Measurements from ENCODE around the gene NAALADL2.
"Not testable (repeated sequence)": the region's sequence is repeated elsewhere in the genome, so short reads cannot be mapped to it uniquely, and the experiment has no call there.

The NAALADL2 gene

DNA sequence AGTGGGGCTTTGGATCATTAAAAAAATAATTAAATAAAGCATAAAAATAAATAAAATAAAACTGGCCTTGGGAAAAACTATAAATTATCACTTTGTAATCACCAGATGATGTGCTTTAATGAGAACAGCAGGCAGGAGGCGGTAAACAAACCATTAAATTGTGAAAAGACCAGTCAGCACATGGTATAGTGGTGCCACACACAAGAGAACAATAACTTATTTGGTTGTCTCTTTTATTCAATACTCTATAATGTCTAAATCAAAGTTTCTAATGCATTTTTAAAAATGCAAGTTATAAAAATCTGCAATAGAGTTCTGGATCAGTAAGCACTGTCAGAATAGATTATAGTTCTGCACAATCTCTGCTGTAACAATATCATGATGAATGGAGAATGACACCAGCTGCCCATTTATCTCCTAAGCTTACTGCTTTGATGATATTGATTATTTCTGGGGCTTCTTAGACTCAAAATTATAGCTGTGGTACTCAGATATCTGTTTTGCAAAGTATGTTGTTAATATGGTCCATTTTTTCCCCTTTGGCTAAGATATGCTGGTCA, 259.3 kb downstream of the NAALADL2 start:
- ChIA-PET CTCF (no interaction called here), POLR2A (no interaction called here)
- no peak for TF ChIP-seq CTCF (IDR thresholded peaks at IDR 0.05; ENCODE audit: control extremely low read depth, extremely low read depth, low read depth, missing control alignments)
- DNase-seq (ENCODE audit: extremely low spot score), result no peak

- DNase-seq (ENCODE audit: extremely low spot score), result no peak
- no peak for TF ChIP-seq CTCF (IDR thresholded peaks at IDR 0.05; ENCODE audit: control extremely low read depth, extremely low read depth, low read depth, missing control alignments)
- ChIA-PET CTCF (no interaction called here), POLR2A (no interaction called here)
Measured at GRCh38 chr3:175121225-175121624, 262.1 kb downstream of the NAALADL2 start.

- no peak for DNase-seq (ENCODE audit: extremely low spot score)
- no peak for TF ChIP-seq CTCF (IDR thresholded peaks at IDR 0.05; ENCODE audit: control extremely low read depth, extremely low read depth, low read depth, missing control alignments)
- ChIA-PET CTCF (no interaction called here), POLR2A (no interaction called here)
Measured at GRCh38 chr3:175127075-175127662, 268.0 kb downstream of the NAALADL2 start.

DNA sequence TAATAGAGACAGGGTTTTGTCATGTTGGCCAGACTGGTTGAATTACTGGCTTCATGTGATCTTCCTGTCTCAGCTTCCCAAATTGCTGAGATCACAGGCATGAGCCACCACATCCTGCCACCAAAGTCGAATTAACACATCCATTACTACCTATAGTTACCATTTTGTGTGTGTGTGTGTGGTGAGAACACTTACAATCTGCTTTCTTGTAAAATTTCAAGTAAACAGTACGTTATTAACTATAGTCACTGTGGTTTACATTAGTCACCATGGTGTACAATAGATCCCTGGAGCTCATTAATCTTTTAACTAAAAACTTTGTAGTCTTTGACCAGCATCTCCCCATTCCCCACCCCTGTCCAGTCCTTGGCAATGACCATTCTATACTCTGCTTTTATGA, 270.0 kb downstream of the NAALADL2 start:
- no peak for DNase-seq (ENCODE audit: extremely low spot score)
- ChIA-PET CTCF (no interaction called here), POLR2A (no interaction called here)
- TF ChIP-seq CTCF (IDR thresholded peaks at IDR 0.05; ENCODE audit: control extremely low read depth, extremely low read depth, low read depth, missing control alignments), result no peak

DNA sequence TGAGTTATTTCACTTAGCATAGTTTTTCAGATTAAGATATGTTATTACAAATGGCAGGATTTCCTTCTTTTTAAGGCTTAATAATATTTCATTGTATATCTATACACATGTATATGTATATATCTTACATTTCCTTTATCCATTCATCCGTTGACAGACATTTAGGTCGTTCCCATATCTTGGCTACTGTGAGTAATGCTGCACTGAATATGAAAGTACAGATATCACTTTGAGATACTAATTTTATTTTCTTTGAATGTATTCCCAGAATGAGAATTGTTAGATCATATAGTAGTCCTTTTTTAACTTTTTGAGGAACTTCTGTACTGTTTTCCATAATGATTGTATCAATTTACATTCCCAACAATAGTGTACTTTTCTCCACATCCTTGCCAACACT, 270.4 kb downstream of the NAALADL2 start:
- DNase-seq (ENCODE audit: extremely low spot score), result no peak
- ChIA-PET POLR2A (no interaction called here), CTCF (no interaction called here)
- TF ChIP-seq CTCF (IDR thresholded peaks at IDR 0.05; ENCODE audit: control extremely low read depth, extremely low read depth, low read depth, missing control alignments), result no peak

DNA sequence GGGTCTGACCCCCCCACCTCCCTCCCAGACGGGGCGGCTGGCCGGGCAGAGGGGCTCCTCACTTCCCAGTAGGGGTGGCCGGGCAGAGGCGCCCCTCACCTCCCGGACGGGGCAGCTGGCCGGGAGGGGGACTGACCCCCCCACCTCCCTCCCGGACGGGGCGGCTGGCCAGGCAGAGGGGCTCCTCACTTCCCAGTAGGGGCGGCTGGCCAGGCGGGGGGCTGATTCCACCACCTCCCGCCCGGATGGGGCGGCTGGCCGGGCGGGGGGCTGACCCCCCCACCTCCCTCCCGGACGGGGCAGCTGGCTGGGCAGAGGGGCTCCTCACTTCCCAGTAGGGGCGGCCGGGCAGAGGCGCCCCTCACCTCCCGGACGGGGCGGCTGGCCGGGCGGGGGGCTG, 272.7 kb downstream of the NAALADL2 start:
- CTCF ChIA-PET; POLR2A ChIA-PET; DNase-seq (ENCODE audit: extremely low spot score): not testable (repeated sequence)

DNA sequence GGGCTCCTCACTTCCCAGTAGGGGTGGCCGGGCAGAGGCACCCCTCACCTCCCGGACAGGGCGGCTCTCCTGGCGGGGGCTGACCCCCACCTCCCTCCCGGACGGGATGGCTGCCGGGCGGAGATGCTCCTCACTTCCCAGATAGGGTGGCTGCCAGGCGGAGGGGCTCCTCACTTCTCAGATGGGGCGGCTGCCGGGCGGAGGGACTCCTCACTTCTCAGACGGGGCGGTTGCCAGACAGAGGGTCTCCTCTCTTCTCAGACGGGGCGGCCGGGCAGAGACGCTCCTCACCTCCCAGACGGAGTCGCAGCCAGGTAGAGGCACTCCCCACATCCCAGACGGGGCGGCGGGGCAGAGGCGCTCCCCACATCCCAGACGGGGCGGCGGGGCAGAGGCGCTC, 273.6 kb downstream of the NAALADL2 start:
- DNase-seq (ENCODE audit: extremely low spot score); CTCF ChIA-PET; POLR2A ChIA-PET: not testable (repeated sequence)

GRCh38 chr3:175144368-175144767, 285.2 kb downstream of the NAALADL2 start:
- TF ChIP-seq CTCF (IDR thresholded peaks at IDR 0.05; ENCODE audit: control extremely low read depth, extremely low read depth, low read depth, missing control alignments), result no peak
- ChIA-PET POLR2A (no interaction called here), CTCF (no interaction called here)
- no peak for DNase-seq (ENCODE audit: extremely low spot score)

All from GM10248 (cell line).